NK-92 (cell line): ENCODE data around the gene GPR157.

Source experiments
- DNase-seq: peaks from one replicate; lab custom pipeline; 2025; ENCODE audit not compliant: unreplicated experiment; lab: John Stamatoyannopoulos, UW

GPR157 gene

GRCh38 chr1:9093581-9093980 is 35.3 kb downstream of the GPR157 start:
- DNase-seq, result no peak

GRCh38 chr1:9093091-9093490 is 35.8 kb downstream of the GPR157 start:
- no peak for DNase-seq

GRCh38 chr1:9088807-9089206 is 40.1 kb downstream of the GPR157 start:
- DNase-seq, result no peak

GRCh38 chr1:9087411-9088125 is 41.3 kb downstream of the GPR157 start:
- DNase-seq, result no peak

- no peak for DNase-seq
Observed at GRCh38 chr1:9086796-9087195, 42.1 kb downstream of the GPR157 start.

GRCh38 chr1:9086045-9086444 is 42.9 kb downstream of the GPR157 start:
- no peak for DNase-seq

- no peak for DNase-seq
Observed at GRCh38 chr1:9085306-9085940, 43.5 kb downstream of the GPR157 start.

- no peak for DNase-seq
Observed at GRCh38 chr1:9084906-9085305, 44.0 kb downstream of the GPR157 start.

- DNase-seq, result no peak
Observed at GRCh38 chr1:9081473-9081872, 47.4 kb downstream of the GPR157 start.

GRCh38 chr1:9080705-9081291 is 48.1 kb downstream of the GPR157 start:
- no peak for DNase-seq

- no peak for DNase-seq
Observed at GRCh38 chr1:9079988-9080704, 48.8 kb downstream of the GPR157 start.

GRCh38 chr1:9078752-9079500 is 50.0 kb downstream of the GPR157 start:
- DNase-seq, result no peak

- no peak for DNase-seq
Observed at GRCh38 chr1:9078015-9078751, 50.7 kb downstream of the GPR157 start.

- no peak for DNase-seq
Observed at GRCh38 chr1:9075022-9075421, 53.9 kb downstream of the GPR157 start.

GRCh38 chr1:9073143-9073542 is 55.8 kb downstream of the GPR157 start:
- DNase-seq, result no peak

- no peak for DNase-seq
Observed at GRCh38 chr1:9071554-9072235, 57.2 kb downstream of the GPR157 start.

- DNase-seq, result no peak
Observed at GRCh38 chr1:9070486-9070885, 58.4 kb downstream of the GPR157 start.

- DNase-seq, result no peak
Observed at GRCh38 chr1:9069326-9070100, 59.4 kb downstream of the GPR157 start, which contains the start of gene SLC2A5. TSS of gene SLC2A5 (minus strand) at chr1:9069635. CDS start at chr1:9069536, 99 bp downstream.

GRCh38 chr1:9068981-9069325 is 59.9 kb downstream of the GPR157 start:
- DNase-seq, result no peak
